ENCODE results near the gene FXYD5.

FXYD5 gene

GRCh38 chr19:35160629-35161433 lies 6.3 kb downstream of the FXYD5 start:
- no peak for DNase-seq

- DNase-seq = no peak
These were observed 6.9 kb downstream of the FXYD5 start for GRCh38 chr19:35161434-35161743.

- no peak for DNase-seq
These were observed 8.2 kb downstream of the FXYD5 start for GRCh38 chr19:35162471-35163326.

- DNase-seq = no peak
These were observed 9.9 kb downstream of the FXYD5 start for GRCh38 chr19:35164418-35164817.

- DNase-seq = no peak
These were observed 10.9 kb downstream of the FXYD5 start for GRCh38 chr19:35165200-35166058.

GRCh38 chr19:35166100-35167063 lies 11.8 kb downstream of the FXYD5 start:
- DNase-seq = no peak

- no peak for DNase-seq
These were observed 12.9 kb downstream of the FXYD5 start for GRCh38 chr19:35167251-35168119.

GRCh38 chr19:35168196-35168595 lies 13.7 kb downstream of the FXYD5 start:
- DNase-seq = no peak

- no peak for DNase-seq
These were observed 14.9 kb downstream of the FXYD5 start for GRCh38 chr19:35169221-35169995.

- no peak for DNase-seq
These were observed 16.0 kb downstream of the FXYD5 start for GRCh38 chr19:35170359-35171061.

- no peak for DNase-seq
These were observed 17.2 kb downstream of the FXYD5 start for GRCh38 chr19:35171730-35172129.

- no peak for DNase-seq
These were observed 19.7 kb downstream of the FXYD5 start for GRCh38 chr19:35174226-35174625.

- DNase-seq = no peak
These were observed 21.6 kb downstream of the FXYD5 start for GRCh38 chr19:35176181-35176570.

- no peak for DNase-seq
These were observed 23.1 kb downstream of the FXYD5 start for GRCh38 chr19:35177377-35178274.

- DNase-seq = no peak
These were observed 24.2 kb downstream of the FXYD5 start for GRCh38 chr19:35178701-35179100.

- no peak for DNase-seq
These were observed 25.3 kb downstream of the FXYD5 start for GRCh38 chr19:35179830-35180229.

- no peak for DNase-seq
These were observed 26.9 kb downstream of the FXYD5 start for GRCh38 chr19:35181387-35181786.

- no peak for DNase-seq
These were observed 29.7 kb downstream of the FXYD5 start for GRCh38 chr19:35184267-35184666.

All from effector CD4-positive, alpha-beta T cell (primary cell).